Measurements from ENCODE around the gene KCNT2.

DNA sequence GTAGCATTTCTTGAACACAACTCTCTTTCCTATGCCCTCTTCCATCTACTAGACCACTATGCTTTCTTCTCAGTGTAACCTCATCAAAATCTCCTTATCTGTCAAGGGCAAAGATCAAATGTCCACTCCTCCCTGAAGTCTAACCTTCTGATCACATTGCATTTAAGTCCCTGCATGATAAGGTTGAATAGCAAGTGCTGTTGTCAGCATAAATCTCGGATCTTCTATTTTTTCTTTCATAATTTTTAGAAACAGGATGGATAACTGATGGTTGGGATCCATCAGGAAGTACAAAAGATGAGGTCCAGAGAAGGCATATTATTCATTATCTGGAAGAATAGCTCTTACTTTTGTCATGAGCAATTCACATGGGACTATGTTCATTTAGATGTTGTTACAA, 41.0 kb downstream of the KCNT2 start:
- no peak for TF ChIP-seq EP300 (IDR thresholded peaks at IDR 0.05; ENCODE audit: borderline replicate concordance in 1 of 2, control insufficient read depth in 1 of 2, low read depth in 2 of 2, low read length in 2 of 2)
- TF ChIP-seq RFX5 (IDR thresholded peaks at IDR 0.05; ENCODE audit: low read depth, low read length): no peak
- TF ChIP-seq EZH2 (IDR thresholded peaks at IDR 0.05; ENCODE audit: borderline replicate concordance, control insufficient read depth, low read depth, low read length): no peak
- no peak for TF ChIP-seq POLR2AphosphoS5 (IDR thresholded peaks at IDR 0.05; ENCODE audit: low read length)
- no peak for TF ChIP-seq PAX8 (IDR thresholded peaks at IDR 0.05)

All from GM12878 (cell line).